NCI-H446 treated with DMSO at 0.1 percent for 48 hours (cell line): ENCODE data around the gene ALDH2.
"Not testable (repeated sequence)": the region's sequence is repeated elsewhere in the genome, so short reads cannot be mapped to it uniquely, and the experiment has no call there.

ENCODE experiments used
- DNase-seq: peaks from one replicate; lab custom pipeline; 2025; lab: John Stamatoyannopoulos, UW

ALDH2 gene

GRCh38 chr12:111759271-111759670 lies 7.5 kb upstream of the ALDH2 start:
- no peak for DNase-seq

- no peak for DNase-seq
Observed at GRCh38 chr12:111759991-111760390, 6.7 kb upstream of the ALDH2 start.

- no peak for DNase-seq
Observed at GRCh38 chr12:111761099-111761498, 5.6 kb upstream of the ALDH2 start.

GRCh38 chr12:111761706-111762105 lies 5.0 kb upstream of the ALDH2 start:
- no peak for DNase-seq

GRCh38 chr12:111763552-111763951 lies 3.2 kb upstream of the ALDH2 start:
- not testable (repeated sequence) for DNase-seq

- no peak for DNase-seq
Observed at GRCh38 chr12:111764120-111764821, 2.5 kb upstream of the ALDH2 start.

GRCh38 chr12:111767362-111768158 lies 827 bp downstream of the ALDH2 start:
- no peak for DNase-seq

- DNase-seq: no peak
Observed at GRCh38 chr12:111768159-111768895, 1.6 kb downstream of the ALDH2 start.

GRCh38 chr12:111769599-111769998 lies 2.9 kb downstream of the ALDH2 start:
- no peak for DNase-seq

GRCh38 chr12:111773801-111774551 lies 7.2 kb downstream of the ALDH2 start:
- DNase-seq: no peak

GRCh38 chr12:111775205-111776193 lies 8.8 kb downstream of the ALDH2 start:
- no peak for DNase-seq

- DNase-seq: no peak
Observed at GRCh38 chr12:111776836-111777344, 10.2 kb downstream of the ALDH2 start.

- no peak for DNase-seq
Observed at GRCh38 chr12:111777345-111778045, 10.8 kb downstream of the ALDH2 start.

- DNase-seq: no peak
Observed at GRCh38 chr12:111780166-111780565, 13.4 kb downstream of the ALDH2 start.

- DNase-seq: no peak
Observed at GRCh38 chr12:111780615-111781014, 13.9 kb downstream of the ALDH2 start.

- no peak for DNase-seq
Observed at GRCh38 chr12:111781085-111781658, 14.4 kb downstream of the ALDH2 start.

- no peak for DNase-seq
Observed at GRCh38 chr12:111783046-111783445, 16.3 kb downstream of the ALDH2 start.

GRCh38 chr12:111784953-111785352 lies 18.2 kb downstream of the ALDH2 start:
- DNase-seq: no peak

GRCh38 chr12:111785651-111786050 lies 18.9 kb downstream of the ALDH2 start:
- no peak for DNase-seq
